Neural progenitor cell (in vitro differentiated cells): Measurements from ENCODE around the gene PYGB. TPM values are rescaled to one million over a fixed set of nuclear protein-coding genes. Genes with fewer than 3 reads are reported as not detected.

ENCODE experiments used
- DNase-seq: peaks from one replicate; pipeline ENCODE4 v3.0.0-alpha.2; 2016; ENCODE audit warnings: low spot score
- H2AFZ ChIP-seq: fragments of 200-600 bp; sonication (generic); replicated peaks from 2 replicates; pipeline ENCODE4 v1.6.1; 2016; ENCODE audit warnings: antibody characterized with exemption
- H3F3A ChIP-seq: fragments of 200-600 bp; sonication (generic); 2 replicates; pipeline ENCODE4 v1.6.1; 2016; ENCODE audit warnings: antibody characterized with exemption, low read depth
- H3K27ac ChIP-seq: fragments of 200-600 bp; sonication (generic); 2 replicates; pipeline ENCODE4 v1.5.1; 2016; ENCODE audit warnings: mild to moderate bottlenecking
- H3K27me3 ChIP-seq: fragments of 200-600 bp; sonication (generic); 2 replicates; pipeline ENCODE4 v1.6.1; 2016; ENCODE audit warnings: mild to moderate bottlenecking, moderate library complexity
- H3K36me3 ChIP-seq: fragments of 200-600 bp; sonication (generic); 2 replicates; pipeline ENCODE4 v1.5.1; 2016
- H3K4me1 ChIP-seq: fragments of 200-600 bp; sonication (generic); 2 replicates; pipeline ENCODE4 v1.6.1; 2016; ENCODE audit warnings: mixed run types
- H3K4me2 ChIP-seq: fragments of 200-600 bp; sonication (generic); 2 replicates; pipeline ENCODE4 v1.6.1; 2016
- H3K4me3 ChIP-seq: fragments of 200-600 bp; sonication (generic); 2 replicates; pipeline ENCODE4 v1.5.1; 2016
- H3K79me2 ChIP-seq: fragments of 200-600 bp; sonication (generic); 2 replicates; pipeline ENCODE4 v1.6.1; 2016; ENCODE audit warnings: low read depth
- H3K9ac ChIP-seq: fragments of 200-600 bp; sonication (generic); 2 replicates; pipeline ENCODE4 v1.6.1; 2016
- H3K9me3 ChIP-seq: fragments of 200-600 bp; sonication (generic); 2 replicates; pipeline ENCODE4 v1.5.1; 2016; ENCODE audit warnings: low read depth
- H4K20me1 ChIP-seq: fragments of 200-600 bp; sonication (generic); 2 replicates; pipeline ENCODE4 v1.6.1; 2016; ENCODE audit warnings: low read depth
- H3K27ac Mint-ChIP-seq: 3 replicates; pipeline ENCODE4 v1.8.0; 2021; ENCODE audit warnings: mixed read lengths
- H3K27me3 Mint-ChIP-seq: 2 replicates; pipeline ENCODE4 v1.8.0; 2022; ENCODE audit warnings: low read depth, mild to moderate bottlenecking, inconsistent platforms, moderate library complexity, mixed read lengths; ENCODE audit not compliant: insufficient read depth
- H3K36me3 Mint-ChIP-seq: 3 replicates; pipeline ENCODE4 v1.8.0; 2021; ENCODE audit warnings: mixed read lengths
- H3K4me1 Mint-ChIP-seq: 3 replicates; pipeline ENCODE4 v1.8.0; 2021; ENCODE audit warnings: mixed read lengths
- H3K4me3 Mint-ChIP-seq: 3 replicates; pipeline ENCODE4 v1.8.0; 2021; ENCODE audit warnings: mild to moderate bottlenecking, moderate library complexity, mixed read lengths
- H3K9me3 Mint-ChIP-seq: 3 replicates; pipeline ENCODE4 v1.8.0; 2020; ENCODE audit warnings: mixed read lengths
- CTCF ChIP-seq: fragments of 200-600 bp; sonication (generic); IDR thresholded peaks from 2 replicates; pipeline ENCODE4 v1.5.1; 2017; ENCODE audit warnings: antibody characterized with exemption, mild to moderate bottlenecking
- EZH2 ChIP-seq: fragments of 200-600 bp; sonication (generic); IDR thresholded peaks from 2 replicates; pipeline ENCODE4 v1.6.1; 2017; ENCODE audit warnings: antibody characterized with exemption, mild to moderate bottlenecking, moderate library complexity
- EZH2phosphoT487 ChIP-seq: fragments of 200-600 bp; sonication (generic); IDR thresholded peaks from 2 replicates; pipeline ENCODE4 v1.6.1; 2017; ENCODE audit warnings: antibody characterized with exemption
- total RNA-seq: library from RNA; depleted of rRNA; stranded (reverse); fragments of >200 nt; gene quantifications from 2 replicates; pipeline ENCODE4 v1.2.3, GENCODE V29; 2015; ENCODE audit warnings: low replicate concordance

PYGB gene
- total RNA-seq, 1 donor from 2014 or later: 40.9 TPM

GRCh38 chr20:25256226-25256859 lies 8.5 kb downstream of the PYGB start:
- Histone ChIP-seq H4K20me1 (peaks cover 54% of the 10 kb centered on the region), H3K27me3 (no peaks in the 10 kb centered on the region), H3K4me2 (no peak overlapping the region), H3K79me2 (peaks cover 76% of the 10 kb centered on the region), H2AFZ (no peak overlapping the region), H3K9me3 (no peaks in the 10 kb centered on the region), H3K27ac (no peak overlapping the region), H3K4me1 (peaks cover 38% of the 10 kb centered on the region), H3F3A (peaks cover 15% of the 10 kb centered on the region), H3K4me3 (no peak overlapping the region), H3K36me3 (peaks cover 6% of the 10 kb centered on the region), H3K9ac (no peak overlapping the region)
- peaks cover 20% of the 10 kb centered on the region for H3K9me3 Mint-ChIP-seq
- no peak for TF ChIP-seq EZH2
- TF ChIP-seq EZH2phosphoT487: no peak
- no peak for TF ChIP-seq CTCF
- peaks cover 46% of the 10 kb centered on the region for H3K36me3 Mint-ChIP-seq
- peaks cover 4% of the 10 kb centered on the region for H3K27me3 Mint-ChIP-seq
- H3K4me3 Mint-ChIP-seq: no peak overlapping the region
- DNase-seq: no peak
- no peak overlapping the region for H3K27ac Mint-ChIP-seq
- H3K4me1 Mint-ChIP-seq: peaks cover 23% of the 10 kb centered on the region

GRCh38 chr20:25257130-25257529 lies 9.2 kb downstream of the PYGB start:
- Histone ChIP-seq H3K9me3 (no peaks in the 10 kb centered on the region), H3F3A (peaks cover 7% of the 10 kb centered on the region), H3K4me1 (peaks cover 30% of the 10 kb centered on the region), H3K27ac (no peak overlapping the region), H3K79me2 (peaks cover 68% of the 10 kb centered on the region), H3K27me3 (no peaks in the 10 kb centered on the region), H4K20me1 (peaks cover 46% of the 10 kb centered on the region), H2AFZ (no peak overlapping the region), H3K9ac (no peak overlapping the region), H3K4me3 (no peak overlapping the region), H3K4me2 (no peak overlapping the region), H3K36me3 (peaks cover 6% of the 10 kb centered on the region)
- H3K27me3 Mint-ChIP-seq: peaks cover 4% of the 10 kb centered on the region
- H3K4me1 Mint-ChIP-seq: peaks cover 15% of the 10 kb centered on the region
- no peak for DNase-seq
- H3K9me3 Mint-ChIP-seq: peaks cover 26% of the 10 kb centered on the region
- peaks cover 53% of the 10 kb centered on the region for H3K36me3 Mint-ChIP-seq
- no peak overlapping the region for H3K4me3 Mint-ChIP-seq
- H3K27ac Mint-ChIP-seq: no peak overlapping the region
- TF ChIP-seq CTCF (no peak), EZH2phosphoT487 (no peak), EZH2 (no peak)

- Histone ChIP-seq H3K4me2 (no peak overlapping the region), H2AFZ (no peak overlapping the region), H3K27ac (no peak overlapping the region), H3K9ac (no peak overlapping the region), H4K20me1 (peaks cover 38% of the 10 kb centered on the region), H3K79me2 (peaks cover 60% of the 10 kb centered on the region), H3K36me3 (peaks cover 6% of the 10 kb centered on the region), H3F3A (peaks cover 7% of the 10 kb centered on the region), H3K27me3 (no peaks in the 10 kb centered on the region), H3K4me3 (no peak overlapping the region), H3K9me3 (no peaks in the 10 kb centered on the region), H3K4me1 (peaks cover 22% of the 10 kb centered on the region)
- no peak for TF ChIP-seq EZH2
- TF ChIP-seq EZH2phosphoT487: no peak
- no peak for TF ChIP-seq CTCF
- Mint-ChIP-seq H3K27me3 (peaks cover 4% of the 10 kb centered on the region), H3K36me3 (peaks cover 56% of the 10 kb centered on the region), H3K9me3 (peaks cover 26% of the 10 kb centered on the region), H3K27ac (no peak overlapping the region), H3K4me1 (peaks cover 8% of the 10 kb centered on the region), H3K4me3 (no peak overlapping the region)
- no peak for DNase-seq
Observed at GRCh38 chr20:25257756-25258475, 10.0 kb downstream of the PYGB start.
